Ovary (tissue), 9 donors: Measurements from ENCODE around the gene OPCML. TPM values are rescaled to one million over a fixed set of nuclear protein-coding genes. Genes with fewer than 3 reads are reported as not detected.

Experiments used
- DNase-seq, 5 donors: peaks; one replicate each; pipeline ENCODE4 v3.0.0-alpha.2; 2019 to 2020
- H3K27ac ChIP-seq, 2 donors: fragments of 200-600 bp; one replicate each; pipeline versions ENCODE4 v1.5.1 to v1.8.0; 2019 to 2022
- H3K27me3 ChIP-seq: fragments of 200-600 bp; one replicate; pipeline ENCODE4 v1.8.0; 2022
- H3K36me3 ChIP-seq: fragments of 200-600 bp; sonication (generic); one replicate; pipeline ENCODE4 v1.5.1; 2019
- H3K4me1 ChIP-seq: one replicate; pipeline ENCODE4 v1.8.1; 2013; ENCODE audit warnings: mild to moderate bottlenecking, moderate library complexity; ENCODE audit not compliant: insufficient read depth
- H3K4me3 ChIP-seq: fragments of 200-600 bp; sonication (generic); one replicate; pipeline ENCODE4 v1.5.1; 2017
- H3K9me3 ChIP-seq, 2 donors: fragments of 200-600 bp in 1 of 2; sonication (generic) in 1 of 2; one replicate each; pipeline versions ENCODE4 v1.5.1 to v1.8.1; 2013 to 2019; ENCODE audit warnings: mild to moderate bottlenecking in 1 of 2, moderate library complexity in 1 of 2
- CTCF ChIP-seq, 3 donors: fragments of 450-650 bp in 2 of 3; fragments of 200-600 bp in 1 of 3; IDR thresholded peaks; one replicate each; pipeline versions ENCODE4 v1.5.1 to v1.8.0; 2016 to 2022; ENCODE audit warnings: antibody characterized with exemption in 3 of 3, mild to moderate bottlenecking in 1 of 3
- EP300 ChIP-seq: sonication (generic); formaldehyde crosslinking; IDR thresholded peaks from one replicate; pipeline ENCODE4 v1.6.1; 2017; ENCODE audit warnings: antibody characterized with exemption
- POLR2A ChIP-seq: fragments of 450-650 bp; IDR thresholded peaks from one replicate; pipeline ENCODE4 v1.6.1; 2017; ENCODE audit warnings: antibody characterized with exemption, mild to moderate bottlenecking, moderate library complexity
- WGBS, 3 donors: extraction: QIAGEN DNeasy Blood & Tissue Kit in 1 of 3; methylation state at CpG; one replicate each; pipeline versions ENCODE4 v1.1.5 to v1.1.7; 2013 to 2017; 5-methylcytosine and 5-hydroxymethylcytosine counted together
- intact Hi-C, 4 donors: fragments of 100-400 bp; cut with DNase I; formaldehyde crosslinking; loops; one replicate each; pipeline versions ENCODE4 v1.11.0 to v1.15.1; 2022 to 2023
- polyA plus RNA-seq, 2 donors: library from polyadenylated mRNA; stranded (reverse); fragments of 200-250 nt in 1 of 2; fragments of 350-450 nt in 1 of 2; fragmentation: Illumina TruSeq in 1 of 2; extraction: RNeasy Lipid Tissue Mini Kit (QIAGEN cat#74804) in 1 of 2; gene quantifications; one replicate each; pipeline ENCODE4 v1.2.3, GENCODE V29; 2013 to 2014
- total RNA-seq, 7 donors: library from RNA; depleted of rRNA in 2 of 7; stranded (reverse); fragments of >200 nt in 2 of 7; fragmentation: NEBNext Ultra II Directional in 3 of 7; extraction: Animal tissue kit (Norgen Biotek cat#: 25700) in 3 of 7; gene quantifications; one replicate each; pipeline versions ENCODE4 v1.1.0 to v1.2.4, GENCODE V29; 2016 to 2023
- donor health status: DM: no; HTN: no; CAD: no; lungs with moderate emphysema.
- donor health status: DM: no; HTN: no; CAD: no.
- donor health status: Bipolar disorder and iron deficiency.
- donor health status: DM: yes; HTN: yes; CAD: no.
- donor health status: DM: no; HTN: no; CAD: no.
- donor health status: DM: yes; HTN: yes; CAD: no.

OPCML gene
- total and polyA plus RNA-seq, 9 donors: under 0.01 to 2.8 (median 0.32) TPM; not detected in 2

GRCh38 chr11:133548641-133549040, 16.3 kb upstream of the OPCML start:
- TF ChIP-seq CTCF (IDR thresholded peaks at IDR 0.05): no peak
- no peak for TF ChIP-seq POLR2A
- TF ChIP-seq EP300: no peak
- Histone ChIP-seq H3K36me3 (no peaks in the 10 kb centered on the region), H3K27ac (no peak overlapping the region), H3K9me3 (no peaks in the 10 kb centered on the region), H3K27me3 (no peaks in the 10 kb centered on the region), H3K4me1 (no peaks in the 10 kb centered on the region), H3K4me3 (no peak overlapping the region)
- no peak for DNase-seq
- intact Hi-C loops: no loop called here
- 80 to 83% (median 80%) methylated on average over 7 of the region's 7 CpGs for WGBS, 3 donors

GRCh38 chr11:133547808-133548494, 15.7 kb upstream of the OPCML start:
- Histone ChIP-seq H3K27ac (no peak overlapping the region), H3K4me3 (no peak overlapping the region), H3K27me3 (no peaks in the 10 kb centered on the region), H3K4me1 (no peaks in the 10 kb centered on the region), H3K9me3 (no peaks in the 10 kb centered on the region), H3K36me3 (no peaks in the 10 kb centered on the region)
- WGBS, 3 donors: 57 to 65% (median 58%) methylated on average over 12 of the region's 12 CpGs
- no peak for TF ChIP-seq CTCF (IDR thresholded peaks at IDR 0.05)
- no peak for TF ChIP-seq POLR2A
- no peak for TF ChIP-seq EP300
- intact Hi-C loops: no loop called here
- DNase-seq: no peak

GRCh38 chr11:133545199-133545803, 13.0 kb upstream of the OPCML start:
- no peaks in the 10 kb centered on the region for H3K4me1 ChIP-seq
- H3K9me3 ChIP-seq: no peaks in the 10 kb centered on the region
- WGBS, 3 donors: 51 to 61% (median 53%) methylated on average over 8 of the region's 8 CpGs
- DNase-seq: no peak
- no peak overlapping the region for H3K27ac ChIP-seq
- intact Hi-C loops: no loop called here
- no peaks in the 10 kb centered on the region for H3K36me3 ChIP-seq
- no peak overlapping the region for H3K4me3 ChIP-seq
- TF ChIP-seq EP300 (no peak), POLR2A (no peak), CTCF (IDR thresholded peaks at IDR 0.05) (no peak)
- H3K27me3 ChIP-seq: no peaks in the 10 kb centered on the region

- no peaks in the 10 kb centered on the region for H3K36me3 ChIP-seq
- TF ChIP-seq EP300: no peak
- no peak overlapping the region for H3K4me3 ChIP-seq
- intact Hi-C loops: no loop called here
- no peak for DNase-seq
- no peaks in the 10 kb centered on the region for H3K4me1 ChIP-seq
- WGBS, 3 donors: 46 to 51% (median 48%) methylated on average over 7 of the region's 7 CpGs
- H3K27me3 ChIP-seq: no peaks in the 10 kb centered on the region
- H3K9me3 ChIP-seq: no peaks in the 10 kb centered on the region
- no peak overlapping the region for H3K27ac ChIP-seq
Measured at GRCh38 chr11:133541720-133542095, 9.4 kb upstream of the OPCML start.

- no peak overlapping the region for H3K27ac ChIP-seq
- H3K9me3 ChIP-seq: no peaks in the 10 kb centered on the region
- no peaks in the 10 kb centered on the region for H3K4me1 ChIP-seq
- no peak for DNase-seq
- WGBS, 3 donors: 37 to 48% (median 39%) methylated on average over 10 of the region's 10 CpGs
- intact Hi-C loops: no loop called here
- H3K27me3 ChIP-seq: no peaks in the 10 kb centered on the region
- no peak overlapping the region for H3K4me3 ChIP-seq
- H3K36me3 ChIP-seq: no peaks in the 10 kb centered on the region
- TF ChIP-seq CTCF (IDR thresholded peaks at IDR 0.05) (no peak), POLR2A (no peak), EP300 (no peak)
Measured at GRCh38 chr11:133541021-133541719, 8.9 kb upstream of the OPCML start.
